Muscle of leg (tissue), 11 donors: ENCODE data around the gene WWOX. TPM values are rescaled to one million over a fixed set of nuclear protein-coding genes. Genes with fewer than 3 reads are reported as not detected.

Source experiments
- DNase-seq: peaks from one replicate; pipeline ENCODE4 v3.0.0; 2013
- H3K27ac ChIP-seq: one replicate; pipeline ENCODE4 v1.5.1; 2013; ENCODE audit warnings: mild to moderate bottlenecking, low read length, control low read depth
- H3K27me3 ChIP-seq: one replicate; pipeline ENCODE4 v1.6.1; 2013; ENCODE audit warnings: low read length; ENCODE audit not compliant: control insufficient read depth, insufficient read depth
- H3K36me3 ChIP-seq: one replicate; pipeline ENCODE4 v1.6.1; 2013; ENCODE audit warnings: low read length; ENCODE audit not compliant: control insufficient read depth, insufficient read depth
- H3K4me1 ChIP-seq: one replicate; pipeline ENCODE4 v1.6.1; 2013; ENCODE audit warnings: low read length; ENCODE audit not compliant: control insufficient read depth, insufficient read depth
- H3K4me3 ChIP-seq: one replicate; pipeline ENCODE4 v1.5.1; 2013; ENCODE audit warnings: low read length, control low read depth
- H3K9me3 ChIP-seq: replicated peaks from 2 replicates; pipeline ENCODE4 v1.6.1; 2013; ENCODE audit warnings: low read depth, low read length; ENCODE audit not compliant: control insufficient read depth
- WGBS: methylation state at CpG from one replicate; pipeline ENCODE4 v1.1.5; 2013; ENCODE audit warnings: missing lambda C conversion rate; ENCODE audit not compliant: insufficient coverage; 5-methylcytosine and 5-hydroxymethylcytosine counted together
- polyA plus RNA-seq, 8 donors: library from polyadenylated mRNA; unstranded; fragments of 120-200 nt; gene quantifications; one replicate each; pipeline versions ENCODE4 v1.2.1 to v1.2.3, GENCODE V29; 2013; ENCODE audit warnings: inconsistent platforms in 1 of 8, low replicate concordance in 1 of 8; ENCODE audit not compliant: insufficient read length in 8 of 8, insufficient read depth in 1 of 8
- total RNA-seq: library from RNA; stranded (reverse); fragments of 120-200 nt; gene quantifications from one replicate; pipeline ENCODE4 v1.2.4, GENCODE V29; 2013

The WWOX gene
- total and polyA plus RNA-seq, 9 donors: 8.1 to 15.8 (median 12.2) TPM

DNA sequence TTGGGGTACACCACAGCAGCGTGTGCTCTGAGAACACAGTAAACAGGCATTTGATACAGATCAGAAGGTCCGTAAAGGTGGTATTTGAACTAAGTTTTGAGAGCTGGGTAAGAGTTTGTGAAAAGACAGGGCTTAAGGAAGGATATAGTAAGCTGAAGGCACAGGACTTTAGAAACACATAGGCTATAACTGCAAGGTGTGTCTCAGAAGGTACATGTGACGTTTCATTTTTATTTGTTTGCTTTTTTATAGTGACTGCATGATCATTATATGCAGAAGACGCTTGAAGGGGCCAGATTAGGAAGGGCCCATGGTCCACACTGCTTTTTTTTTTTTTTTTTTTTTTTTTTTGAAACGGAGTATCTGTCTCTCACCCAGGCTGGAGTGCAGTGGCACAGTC lies 644.6 kb downstream of the WWOX start:
- DNase-seq: no peak
- Histone ChIP-seq H3K4me3 (no peak overlapping the region), H3K27me3 (no peaks in the 10 kb centered on the region), H3K9me3 (no peaks in the 10 kb centered on the region), H3K36me3 (no peaks in the 10 kb centered on the region), H3K27ac (no peak overlapping the region), H3K4me1 (peaks cover 34% of the 10 kb centered on the region)
- WGBS: 91% methylated on average over 1 of the region's 5 CpGs

DNA sequence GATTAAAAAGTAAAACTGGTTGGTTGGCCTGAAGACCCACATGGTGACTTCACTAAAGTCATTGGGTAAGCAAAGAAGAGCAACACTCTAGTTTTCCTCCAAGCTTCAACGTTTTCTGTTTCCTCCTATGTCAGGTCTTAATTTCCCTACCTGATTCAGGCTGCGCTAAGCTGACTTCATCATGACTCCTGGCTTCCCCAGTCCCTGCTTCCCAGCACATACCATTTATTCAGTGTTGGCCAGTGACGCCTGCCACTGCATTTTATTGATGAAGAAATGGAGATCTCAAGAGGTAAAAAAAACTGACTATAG lies 645.3 kb downstream of the WWOX start:
- WGBS: 20% methylated on average over 2 of the region's 3 CpGs
- Histone ChIP-seq H3K36me3 (no peaks in the 10 kb centered on the region), H3K4me3 (no peak overlapping the region), H3K27ac (peak overlapping the region; percentile 2), H3K9me3 (no peaks in the 10 kb centered on the region), H3K4me1 (peaks cover 34% of the 10 kb centered on the region), H3K27me3 (no peaks in the 10 kb centered on the region)
- DNase-seq: no peak

DNA sequence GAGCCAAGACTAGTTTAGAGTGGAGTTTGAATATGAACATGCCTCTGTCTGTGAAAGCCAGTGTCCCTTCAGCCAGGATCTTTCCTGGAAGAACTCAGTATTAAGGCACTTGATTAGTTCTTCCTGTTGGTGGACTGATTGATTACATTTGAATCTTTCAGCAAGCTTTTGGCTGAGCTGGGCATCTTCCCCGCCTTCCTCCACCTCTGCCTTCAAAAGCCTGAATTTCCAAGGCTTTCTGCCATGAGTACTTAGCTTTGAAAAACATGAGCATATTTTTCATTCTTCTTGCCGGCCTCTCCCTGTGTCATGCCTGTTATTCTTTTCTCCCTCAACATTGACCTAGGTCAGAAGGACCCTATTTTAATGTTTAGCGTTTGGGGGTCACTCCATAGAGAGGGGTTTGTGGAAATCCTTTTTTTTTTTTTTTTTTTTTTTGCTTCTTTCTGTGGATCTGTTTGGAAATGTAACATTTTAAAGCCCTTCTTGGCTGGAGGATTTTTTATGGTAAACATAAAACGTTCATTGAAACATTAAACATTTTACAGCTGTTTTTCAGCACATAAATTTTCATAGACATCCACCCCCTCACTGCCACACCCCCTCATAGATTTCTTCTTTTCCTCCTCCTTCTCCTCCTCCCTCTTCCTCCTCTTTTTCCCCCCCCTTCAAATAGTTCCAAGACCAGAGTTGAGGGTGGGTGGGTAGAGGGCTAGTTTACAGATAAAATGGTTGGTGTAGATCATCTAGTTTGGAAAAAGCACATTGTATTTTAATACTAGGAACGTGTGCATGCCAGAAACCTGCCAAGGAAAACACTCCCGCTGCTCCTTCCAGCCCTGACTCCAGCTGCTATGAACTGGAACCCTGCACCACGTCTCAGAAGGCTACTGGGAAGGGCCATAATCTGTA lies 645.9 kb downstream of the WWOX start:
- WGBS: 14% methylated on average over 1 of the region's 7 CpGs
- Histone ChIP-seq H3K4me3 (no peak overlapping the region), H3K9me3 (no peaks in the 10 kb centered on the region), H3K36me3 (no peaks in the 10 kb centered on the region), H3K27me3 (no peaks in the 10 kb centered on the region), H3K27ac (peak overlapping the region; percentile 2), H3K4me1 (peaks cover 30% of the 10 kb centered on the region)
- peak; percentile 90 for DNase-seq

DNA sequence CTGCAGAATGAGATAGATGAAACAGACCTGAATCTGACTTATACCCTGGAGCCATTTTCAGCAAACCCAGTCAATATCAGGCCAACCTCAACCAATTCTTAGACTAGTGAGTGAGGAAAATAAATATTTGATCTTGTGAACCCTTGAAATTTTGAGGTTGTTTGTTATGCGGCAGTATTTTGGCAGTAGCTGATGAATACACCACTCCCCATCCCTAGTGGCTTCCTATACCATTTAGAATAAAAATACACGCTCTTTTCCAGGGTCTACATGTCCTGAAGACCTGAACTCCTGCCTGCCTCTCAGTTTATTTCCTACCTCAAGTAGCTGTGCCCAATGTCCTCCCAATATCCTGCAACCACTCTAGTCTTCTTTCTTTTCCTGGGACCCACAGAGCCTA lies 647.3 kb downstream of the WWOX start:
- H3K4me3 ChIP-seq: no peak overlapping the region
- H3K36me3 ChIP-seq: no peaks in the 10 kb centered on the region
- H3K4me1 ChIP-seq: peaks cover 29% of the 10 kb centered on the region
- no peaks in the 10 kb centered on the region for H3K27me3 ChIP-seq
- DNase-seq: no peak
- H3K9me3 ChIP-seq: no peaks in the 10 kb centered on the region
- WGBS: 83% methylated on average over 1 of the region's 2 CpGs
- no peak overlapping the region for H3K27ac ChIP-seq

DNA sequence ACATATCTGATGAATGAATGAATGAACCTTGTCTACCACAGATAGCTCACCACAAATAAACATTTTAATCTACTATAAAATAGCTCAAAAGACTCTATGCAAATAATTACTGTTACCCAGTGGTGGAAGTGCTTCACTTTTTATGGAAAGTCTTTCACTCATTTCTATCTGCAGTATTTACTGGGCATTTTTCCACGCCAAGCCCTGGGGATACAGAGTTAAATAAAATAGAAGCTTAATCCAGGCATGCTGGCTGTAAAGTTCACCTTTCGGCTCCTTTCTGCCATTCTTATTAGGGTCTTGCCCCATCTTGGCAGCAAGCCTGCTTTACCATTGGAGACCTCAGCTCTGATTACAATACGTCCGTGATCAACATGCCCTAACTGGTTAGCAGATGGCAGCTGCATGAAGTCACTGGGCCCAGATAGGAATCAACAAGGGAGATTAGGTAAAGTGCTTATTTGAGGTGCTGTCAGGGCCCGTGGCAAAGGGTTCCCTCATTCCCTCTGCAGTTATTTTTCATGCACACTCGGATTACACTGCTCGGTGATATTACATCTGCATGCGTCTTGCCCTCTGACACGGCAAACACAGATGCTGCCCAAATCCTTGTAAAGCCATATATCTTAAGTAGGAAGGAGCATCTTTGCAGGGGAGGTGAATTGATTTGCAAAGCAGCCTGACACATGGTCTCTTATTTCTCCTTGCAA lies 648.9 kb downstream of the WWOX start:
- WGBS: 33% methylated on average over 1 of the region's 9 CpGs

DNA sequence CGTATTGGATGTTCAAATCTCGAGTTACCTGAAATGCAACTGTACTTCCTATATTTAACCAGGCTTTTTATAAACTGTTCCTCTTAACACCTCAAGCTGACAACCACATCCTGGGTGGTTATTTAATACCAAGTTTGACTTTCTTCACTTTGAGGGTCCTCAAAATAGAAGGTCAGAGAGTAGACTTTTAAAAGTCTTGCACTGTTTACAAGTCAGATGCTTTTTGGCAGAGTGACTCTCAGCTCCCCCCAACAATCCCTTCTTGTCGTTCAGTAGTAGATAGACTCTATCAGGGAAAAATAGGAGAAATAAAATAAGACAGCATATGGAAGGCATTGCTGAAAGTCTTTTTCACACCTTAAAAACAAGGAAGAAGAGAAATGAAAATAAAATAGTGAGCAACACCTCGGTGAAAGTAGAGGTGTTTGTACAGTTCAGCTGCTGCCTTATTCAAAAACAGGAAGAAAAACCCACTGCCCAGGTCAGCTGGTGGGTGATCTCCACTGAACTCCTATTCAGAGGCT lies 650.4 kb downstream of the WWOX start:
- no peak for DNase-seq
- Histone ChIP-seq H3K27me3 (no peaks in the 10 kb centered on the region), H3K4me1 (peaks cover 25% of the 10 kb centered on the region), H3K4me3 (no peak overlapping the region), H3K36me3 (no peaks in the 10 kb centered on the region), H3K27ac (no peak overlapping the region), H3K9me3 (no peaks in the 10 kb centered on the region)
- WGBS: no CpG with 5 or more reads among the region's 4 CpGs

More for the DNA sequence above, 648.9 kb downstream of the WWOX start:
- Histone ChIP-seq H3K9me3 (no peaks in the 10 kb centered on the region), H3K4me1 (peaks cover 29% of the 10 kb centered on the region), H3K36me3 (no peaks in the 10 kb centered on the region), H3K4me3 (no peak overlapping the region), H3K27me3 (no peaks in the 10 kb centered on the region), H3K27ac (peak overlapping the region; percentile 71)
- peak; percentile 75 for DNase-seq

DNA sequence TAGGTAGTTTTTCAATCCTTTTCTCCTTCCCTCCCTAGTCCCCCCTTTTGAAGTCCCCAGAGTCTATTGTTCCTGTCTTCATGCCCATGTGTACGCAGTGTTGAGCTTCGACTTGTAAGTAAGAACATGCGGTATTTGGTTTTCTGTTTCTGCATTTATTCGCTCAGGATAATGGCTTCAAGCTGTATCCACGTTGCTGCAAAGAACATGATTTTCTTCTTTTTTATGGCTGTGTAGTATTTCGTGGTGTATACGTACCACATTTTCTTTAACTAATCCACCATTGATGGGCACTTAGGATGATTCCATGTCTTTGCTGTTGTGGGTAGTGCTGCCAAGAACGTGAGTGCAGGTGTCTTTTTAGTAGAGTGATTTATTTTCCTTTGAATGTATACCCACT lies 651.2 kb downstream of the WWOX start:
- Histone ChIP-seq H3K27ac (no peak overlapping the region), H3K9me3 (no peaks in the 10 kb centered on the region), H3K36me3 (no peaks in the 10 kb centered on the region), H3K27me3 (no peaks in the 10 kb centered on the region), H3K4me1 (peaks cover 20% of the 10 kb centered on the region), H3K4me3 (no peak overlapping the region)
- whole genome bisulfite sequencing: no CpG with 5 or more reads among the region's 8 CpGs
- no peak for DNase-seq

DNA sequence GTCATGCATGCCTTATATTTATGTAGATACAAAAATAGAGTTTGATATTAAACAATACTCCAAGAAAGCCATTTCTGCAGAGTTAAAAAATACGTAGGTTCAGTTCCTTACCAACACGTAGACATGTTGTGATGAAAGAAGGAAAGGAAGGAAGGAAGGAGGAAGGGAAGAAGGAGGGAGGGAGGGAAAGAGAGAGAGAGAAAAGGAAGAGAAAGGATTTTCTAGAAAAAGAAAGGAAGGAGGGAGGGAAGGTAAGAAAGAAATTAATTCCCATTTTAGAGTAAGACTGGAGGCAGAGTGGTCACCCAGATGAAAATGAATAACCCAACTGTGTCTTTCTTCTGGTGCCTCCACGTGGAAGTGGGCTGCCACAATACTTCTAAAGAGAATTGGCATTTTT lies 652.1 kb downstream of the WWOX start:
- H3K27me3 ChIP-seq: no peaks in the 10 kb centered on the region
- H3K4me3 ChIP-seq: no peak overlapping the region
- WGBS: 89% methylated on average over 1 of the region's 3 CpGs
- no peak overlapping the region for H3K27ac ChIP-seq
- H3K36me3 ChIP-seq: no peaks in the 10 kb centered on the region
- no peak for DNase-seq
- peaks cover 16% of the 10 kb centered on the region for H3K4me1 ChIP-seq
- H3K9me3 ChIP-seq: peaks cover under 1% of the 10 kb centered on the region

DNA sequence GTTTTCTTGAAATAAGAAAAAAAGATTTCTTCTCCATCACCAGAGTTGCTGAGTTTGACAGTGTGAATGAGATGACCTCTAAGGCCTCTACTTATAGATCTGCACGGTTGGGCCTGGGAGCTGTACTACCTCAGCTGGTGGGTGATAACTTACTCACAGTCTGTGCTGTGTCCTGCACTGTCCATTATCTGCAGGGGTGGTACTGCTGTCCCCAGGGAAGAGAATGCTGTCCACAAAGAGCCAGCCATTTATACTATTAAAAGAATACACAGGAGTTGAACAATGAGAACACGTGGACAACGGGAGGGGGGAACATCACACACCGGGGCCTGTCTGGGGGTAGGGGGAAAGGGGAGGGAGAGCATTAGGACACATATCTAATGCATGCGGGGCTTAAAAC lies 655.3 kb downstream of the WWOX start:
- H3K9me3 ChIP-seq: peaks cover 3% of the 10 kb centered on the region
- no peaks in the 10 kb centered on the region for H3K27me3 ChIP-seq
- DNase-seq: no peak
- no peaks in the 10 kb centered on the region for H3K36me3 ChIP-seq
- no peak overlapping the region for H3K27ac ChIP-seq
- WGBS: no CpG with 5 or more reads among the region's 5 CpGs
- H3K4me1 ChIP-seq: no peaks in the 10 kb centered on the region
- H3K4me3 ChIP-seq: no peak overlapping the region
